ENCODE results near the gene PRDM7.

Gene PRDM7

DNA sequence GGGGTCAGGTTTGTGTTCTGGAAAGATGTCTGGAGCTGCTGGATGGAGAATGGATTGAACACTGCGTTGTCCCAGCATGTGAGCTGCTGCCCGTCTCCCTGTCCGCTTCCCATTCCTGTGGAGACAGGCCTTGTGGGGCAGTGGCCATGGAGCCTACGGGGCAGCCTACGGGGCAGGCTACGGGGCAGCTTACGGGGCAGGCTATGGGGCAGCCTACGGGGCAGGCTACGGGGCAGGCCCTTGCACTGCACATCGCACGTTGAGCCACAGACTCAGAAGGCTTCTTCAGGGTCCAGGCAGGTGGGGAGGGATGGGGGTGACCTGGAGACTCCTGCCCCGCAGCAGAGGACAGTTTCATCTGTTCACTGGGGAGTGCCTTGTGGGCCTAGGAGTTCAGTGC lies 48.1 kb downstream of the PRDM7 start:
- no peak for TF ChIP-seq EZH2 (IDR thresholded peaks at IDR 0.05; ENCODE audit: borderline replicate concordance, low read depth, low read length, severe bottlenecking)
- TF ChIP-seq, protein P1, sequence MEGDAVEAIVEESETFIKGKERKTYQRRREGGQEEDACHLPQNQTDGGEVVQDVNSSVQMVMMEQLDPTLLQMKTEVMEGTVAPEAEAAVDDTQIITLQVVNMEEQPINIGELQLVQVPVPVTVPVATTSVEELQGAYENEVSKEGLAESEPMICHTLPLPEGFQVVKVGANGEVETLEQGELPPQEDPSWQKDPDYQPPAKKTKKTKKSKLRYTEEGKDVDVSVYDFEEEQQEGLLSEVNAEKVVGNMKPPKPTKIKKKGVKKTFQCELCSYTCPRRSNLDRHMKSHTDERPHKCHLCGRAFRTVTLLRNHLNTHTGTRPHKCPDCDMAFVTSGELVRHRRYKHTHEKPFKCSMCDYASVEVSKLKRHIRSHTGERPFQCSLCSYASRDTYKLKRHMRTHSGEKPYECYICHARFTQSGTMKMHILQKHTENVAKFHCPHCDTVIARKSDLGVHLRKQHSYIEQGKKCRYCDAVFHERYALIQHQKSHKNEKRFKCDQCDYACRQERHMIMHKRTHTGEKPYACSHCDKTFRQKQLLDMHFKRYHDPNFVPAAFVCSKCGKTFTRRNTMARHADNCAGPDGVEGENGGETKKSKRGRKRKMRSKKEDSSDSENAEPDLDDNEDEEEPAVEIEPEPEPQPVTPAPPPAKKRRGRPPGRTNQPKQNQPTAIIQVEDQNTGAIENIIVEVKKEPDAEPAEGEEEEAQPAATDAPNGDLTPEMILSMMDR (IDR thresholded peaks at IDR 0.05; ENCODE audit: borderline replicate concordance, extremely low read depth, low read length, poor library complexity, severe bottlenecking): no peak
- Histone ChIP-seq H4K20me1 (ENCODE audit: insufficient read depth, low read length) (peaks cover 24% of the 10 kb centered on the region), H3K27ac (ENCODE audit: low read length) (no peak overlapping the region), H3K4me2 (ENCODE audit: insufficient read depth, low read length) (no peak overlapping the region), H3K79me2 (ENCODE audit: insufficient read depth, low read length) (no peaks in the 10 kb centered on the region), H2AFZ (ENCODE audit: low read depth, low read length) (no peak overlapping the region), H3K4me1 (ENCODE audit: insufficient read depth, low read length) (no peaks in the 10 kb centered on the region), H3K9me3 (ENCODE audit: insufficient read depth, low read length, severe bottlenecking) (no peaks in the 10 kb centered on the region), H3K36me3 (ENCODE audit: insufficient read depth, low read length) (no peaks in the 10 kb centered on the region), H3K9ac (ENCODE audit: low read depth, low read length) (no peak overlapping the region), H3K27me3 (ENCODE audit: insufficient read depth, low read length, poor library complexity) (no peaks in the 10 kb centered on the region), H3K4me3 (ENCODE audit: low read depth in 1 of 2, low read length in 2 of 2) (no peak overlapping the region)
- DNase-seq (no peak), ATAC-seq (ENCODE audit: insufficient read depth, low read depth) (no peak)

DNA sequence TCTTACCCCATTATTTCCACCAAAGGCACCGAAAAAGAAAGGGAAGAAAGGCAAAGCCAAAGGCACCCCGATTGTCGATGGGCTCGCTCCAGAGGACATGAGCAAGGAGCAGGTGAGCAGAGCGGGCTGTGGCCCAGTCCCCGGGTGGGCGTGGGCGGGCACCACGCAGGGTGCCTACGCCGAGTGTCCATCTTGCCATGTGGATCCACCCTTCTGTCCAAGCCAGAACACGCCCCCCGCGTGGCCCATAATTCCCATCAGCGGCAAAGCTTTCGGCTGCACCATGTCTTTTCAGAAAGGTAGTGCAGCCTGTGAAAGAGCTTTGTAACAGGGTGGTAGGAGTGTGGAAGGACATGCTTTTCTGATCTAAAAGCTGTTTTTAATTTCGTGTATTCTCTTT lies 49.5 kb downstream of the PRDM7 start:
- H3K4me2 ChIP-seq (ENCODE audit: insufficient read depth, low read length): no peak overlapping the region
- no peaks in the 10 kb centered on the region for H3K9me3 ChIP-seq (ENCODE audit: insufficient read depth, low read length, severe bottlenecking)
- H3K4me3 ChIP-seq (ENCODE audit: low read depth in 1 of 2, low read length in 2 of 2): no peak overlapping the region
- H3K79me2 ChIP-seq (ENCODE audit: insufficient read depth, low read length): no peaks in the 10 kb centered on the region
- H3K36me3 ChIP-seq (ENCODE audit: insufficient read depth, low read length): no peaks in the 10 kb centered on the region
- H3K27me3 ChIP-seq (ENCODE audit: insufficient read depth, low read length, poor library complexity): no peaks in the 10 kb centered on the region
- DNase-seq (no peak), ATAC-seq (ENCODE audit: insufficient read depth, low read depth) (no peak)
- no peak overlapping the region for H3K9ac ChIP-seq (ENCODE audit: low read depth, low read length)
- H3K4me1 ChIP-seq (ENCODE audit: insufficient read depth, low read length): peaks cover 10% of the 10 kb centered on the region
- peaks cover 18% of the 10 kb centered on the region for H4K20me1 ChIP-seq (ENCODE audit: insufficient read depth, low read length)
- H2AFZ ChIP-seq (ENCODE audit: low read depth, low read length): no peak overlapping the region
- no peak overlapping the region for H3K27ac ChIP-seq (ENCODE audit: low read length)
- TF ChIP-seq, protein P1 (IDR thresholded peaks at IDR 0.05; ENCODE audit: borderline replicate concordance, extremely low read depth, low read length, poor library complexity, severe bottlenecking): no peak
- no peak for TF ChIP-seq EZH2 (IDR thresholded peaks at IDR 0.05; ENCODE audit: borderline replicate concordance, low read depth, low read length, severe bottlenecking)

DNA sequence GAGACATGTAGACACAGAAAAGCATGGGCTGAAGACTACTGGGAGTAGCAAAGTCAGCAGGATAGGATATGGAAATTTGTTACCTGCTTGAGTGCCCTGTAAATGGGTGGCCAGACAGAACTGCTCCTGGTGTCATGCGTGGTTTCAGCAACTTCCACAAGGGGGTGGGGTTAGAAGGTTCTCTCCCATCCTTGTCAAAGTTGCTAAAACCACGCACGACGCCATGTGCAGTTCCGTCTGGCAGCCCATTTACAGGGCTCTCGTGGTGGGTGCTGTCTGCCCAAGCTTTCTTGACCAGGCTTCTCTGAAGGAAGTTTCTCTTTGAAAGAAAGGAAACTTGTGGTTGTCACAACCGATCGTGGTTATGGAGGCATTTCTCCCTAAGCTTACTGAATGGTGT lies 51.0 kb downstream of the PRDM7 start:
- no peaks in the 10 kb centered on the region for H3K27me3 ChIP-seq (ENCODE audit: insufficient read depth, low read length, poor library complexity)
- no peaks in the 10 kb centered on the region for H3K36me3 ChIP-seq (ENCODE audit: insufficient read depth, low read length)
- 0 out of 3 replicates have a peak, but pooled peaks have one; percentile 15 for ATAC-seq (ENCODE audit: insufficient read depth, low read depth)
- no peak overlapping the region for H3K4me3 ChIP-seq (ENCODE audit: low read depth in 1 of 2, low read length in 2 of 2)
- no peak overlapping the region for H2AFZ ChIP-seq (ENCODE audit: low read depth, low read length)
- TF ChIP-seq, protein P1 (IDR thresholded peaks at IDR 0.05; ENCODE audit: borderline replicate concordance, extremely low read depth, low read length, poor library complexity, severe bottlenecking): peak; percentile 5
- TF ChIP-seq EZH2 (IDR thresholded peaks at IDR 0.05; ENCODE audit: borderline replicate concordance, low read depth, low read length, severe bottlenecking): no peak
- no peak overlapping the region for H3K4me2 ChIP-seq (ENCODE audit: insufficient read depth, low read length)
- no peak overlapping the region for H3K9ac ChIP-seq (ENCODE audit: low read depth, low read length)
- no peak overlapping the region for H3K27ac ChIP-seq (ENCODE audit: low read length)
- peaks cover 3% of the 10 kb centered on the region; the same call in 1 of the 2 replicates for H4K20me1 ChIP-seq (ENCODE audit: insufficient read depth, low read length)
- H3K4me1 ChIP-seq (ENCODE audit: insufficient read depth, low read length): peaks cover 22% of the 10 kb centered on the region
- no peaks in the 10 kb centered on the region for H3K79me2 ChIP-seq (ENCODE audit: insufficient read depth, low read length)
- no peak for DNase-seq
- H3K9me3 ChIP-seq (ENCODE audit: insufficient read depth, low read length, severe bottlenecking): no peaks in the 10 kb centered on the region

DNA sequence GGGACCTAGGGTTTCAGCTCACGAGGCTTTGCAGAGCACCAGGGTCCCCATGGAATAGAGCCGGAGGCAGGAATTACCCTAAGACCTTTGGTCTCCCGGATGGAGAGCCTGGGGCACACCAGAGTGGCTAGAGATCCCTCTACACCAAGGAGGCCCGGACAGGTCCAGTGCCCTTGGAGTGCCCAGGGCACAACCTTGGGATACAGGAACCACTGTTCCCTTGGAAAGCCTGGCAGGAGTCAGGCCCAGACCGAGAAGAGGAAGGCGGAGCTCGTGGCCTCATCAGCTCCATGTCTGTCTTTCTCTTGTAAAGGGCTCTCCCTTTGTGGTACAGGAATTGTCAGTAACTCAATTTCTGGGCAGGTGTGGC lies 54.1 kb downstream of the PRDM7 start:
- no peak for ATAC-seq (ENCODE audit: insufficient read depth, low read depth)

More for the DNA sequence above, 54.1 kb downstream of the PRDM7 start:
- peak overlapping the region; percentile 88; the same call in 1 of the 2 replicates for H3K27ac ChIP-seq (ENCODE audit: low read length)
- H2AFZ ChIP-seq (ENCODE audit: low read depth, low read length): peak overlapping the region; percentile 96
- peaks cover 30% of the 10 kb centered on the region for H3K4me1 ChIP-seq (ENCODE audit: insufficient read depth, low read length)
- peaks cover 7% of the 10 kb centered on the region for H3K27me3 ChIP-seq (ENCODE audit: insufficient read depth, low read length, poor library complexity)
- peak overlapping the region; percentile 39 to 62 for H3K4me3 ChIP-seq (ENCODE audit: low read depth in 1 of 2, low read length in 2 of 2)
- H3K9me3 ChIP-seq (ENCODE audit: insufficient read depth, low read length, severe bottlenecking): no peaks in the 10 kb centered on the region
- TF ChIP-seq, protein P1 (IDR thresholded peaks at IDR 0.05; ENCODE audit: borderline replicate concordance, extremely low read depth, low read length, poor library complexity, severe bottlenecking): no peak
- TF ChIP-seq EZH2 (IDR thresholded peaks at IDR 0.05; ENCODE audit: borderline replicate concordance, low read depth, low read length, severe bottlenecking): no peak
- no peaks in the 10 kb centered on the region for H3K79me2 ChIP-seq (ENCODE audit: insufficient read depth, low read length)
- peaks cover 7% of the 10 kb centered on the region; the same call in 1 of the 2 replicates for H4K20me1 ChIP-seq (ENCODE audit: insufficient read depth, low read length)
- H3K9ac ChIP-seq (ENCODE audit: low read depth, low read length): peak overlapping the region; percentile 67
- peak overlapping the region; percentile 88 for H3K4me2 ChIP-seq (ENCODE audit: insufficient read depth, low read length)
- DNase-seq: no peak
- no peaks in the 10 kb centered on the region for H3K36me3 ChIP-seq (ENCODE audit: insufficient read depth, low read length)
